Hepatocyte (in vitro differentiated cells): ENCODE data around the gene MISP3.

Experiments used
- CTCF ChIP-seq: fragments of 200-600 bp; sonication (generic); IDR thresholded peaks from 2 replicates; pipeline ENCODE4 v1.5.1; 2016; ENCODE audit warnings: antibody characterized with exemption, mild to moderate bottlenecking; ENCODE audit not compliant: poor library complexity
- EZH2 ChIP-seq: fragments of 200-600 bp; sonication (generic); IDR thresholded peaks from 2 replicates; pipeline ENCODE4 v1.6.1; 2016; ENCODE audit warnings: antibody characterized with exemption, mild to moderate bottlenecking, borderline replicate concordance
- EZH2phosphoT487 ChIP-seq: fragments of 200-600 bp; sonication (generic); IDR thresholded peaks from one replicate; pipeline ENCODE4 v1.6.1; 2018; ENCODE audit warnings: antibody characterized with exemption, mild to moderate bottlenecking, low read depth, moderate library complexity; ENCODE audit not compliant: unreplicated experiment, severe bottlenecking

DNA sequence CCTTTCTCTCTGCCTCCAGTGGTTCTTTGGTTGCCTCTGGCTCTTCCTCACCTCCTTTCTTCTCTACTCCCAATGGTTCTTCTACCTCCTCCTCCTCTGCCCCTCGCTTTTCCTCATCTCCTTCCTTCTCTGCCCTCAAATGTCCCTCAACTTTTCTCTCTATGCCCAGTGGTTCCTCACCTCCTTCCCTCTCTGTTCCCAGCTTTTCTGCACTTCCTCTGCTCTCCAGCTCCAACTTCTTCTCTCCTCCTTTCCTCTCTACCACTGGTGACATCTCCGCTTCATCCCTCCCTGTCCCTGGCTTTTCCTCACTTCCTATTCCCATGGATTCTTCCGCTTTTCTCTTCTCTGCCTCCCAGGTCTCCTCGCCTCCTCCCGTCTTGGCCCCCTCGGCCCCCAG lies 18.5 kb upstream of the MISP3 start:
- TF ChIP-seq CTCF (no peak), EZH2 (no peak), EZH2phosphoT487 (no peak)
